ENCODE data around the gene PGBD2.

Gene PGBD2

GRCh38 chr1:248906009-248906752 lies at the start of gene PGBD2:
Gene PGBD2, plus strand, starts transcription at chr1:248906235. Its CDS starts 7,628 bp downstream, at chr1:248913863.
- peaks cover 7% of the 10 kb centered on the region for H3K27me3 ChIP-seq (ENCODE audit: low read depth)
- in situ Hi-C loops (cut with MboI; ENCODE audit: low sequenced_read_pairs): no loop called here
- H3K9me3 ChIP-seq: no peaks in the 10 kb centered on the region
- peak; percentile 89 to 97 for DNase-seq (ENCODE audit: low spot score in 2 of 2)
- H3K36me3 ChIP-seq (replicated peaks): no peaks in the 10 kb centered on the region
- H3K4me1 ChIP-seq: peaks cover 8% of the 10 kb centered on the region
- H3K4me3 ChIP-seq: peak within 1 kb of the TSS; percentile 59

- peaks cover 14% of the 10 kb centered on the region for H3K4me1 ChIP-seq
- H3K27me3 ChIP-seq (ENCODE audit: low read depth): no peaks in the 10 kb centered on the region; the same call in 1 of the 2 replicates
- H3K9me3 ChIP-seq: no peaks in the 10 kb centered on the region
- in situ Hi-C loops (cut with MboI; ENCODE audit: low sequenced_read_pairs): no loop called here
- peaks cover 42% of the 10 kb centered on the region for H3K36me3 ChIP-seq (replicated peaks)
- H3K4me3 ChIP-seq: peak overlapping the region; percentile 47
- no peak for DNase-seq (ENCODE audit: low spot score in 2 of 2)
These were observed 48.8 kb upstream of the PGBD2 start for GRCh38 chr1:248857201-248857600.

- H3K4me3 ChIP-seq: peak overlapping the region; percentile 47
- H3K4me1 ChIP-seq: peaks cover 14% of the 10 kb centered on the region
- H3K9me3 ChIP-seq: no peaks in the 10 kb centered on the region
- no peak for DNase-seq (ENCODE audit: low spot score in 2 of 2)
- no peaks in the 10 kb centered on the region; the same call in 1 of the 2 replicates for H3K27me3 ChIP-seq (ENCODE audit: low read depth)
- in situ Hi-C loops (cut with MboI; ENCODE audit: low sequenced_read_pairs): no loop called here
- peaks cover 37% of the 10 kb centered on the region for H3K36me3 ChIP-seq (replicated peaks)
These were observed 48.3 kb upstream of the PGBD2 start for GRCh38 chr1:248857749-248858095.

GRCh38 chr1:248858096-248858890 lies 47.7 kb upstream of the PGBD2 start:
- peak; percentile 38 to 76 for DNase-seq (ENCODE audit: low spot score in 2 of 2)
- no peaks in the 10 kb centered on the region for H3K9me3 ChIP-seq
- H3K36me3 ChIP-seq (replicated peaks): peaks cover 32% of the 10 kb centered on the region
- H3K4me3 ChIP-seq: peak overlapping the region; percentile 47
- in situ Hi-C loops (cut with MboI; ENCODE audit: low sequenced_read_pairs): no loop called here
- H3K4me1 ChIP-seq: peaks cover 14% of the 10 kb centered on the region
- H3K27me3 ChIP-seq (ENCODE audit: low read depth): no peaks in the 10 kb centered on the region; the same call in 1 of the 2 replicates

GRCh38 chr1:248858891-248859889 lies 46.8 kb upstream of the PGBD2 start, which contains the start of gene ZNF692:
Gene ZNF692, minus strand, starts transcription at chr1:248859085. Its CDS starts 776 bp downstream, at chr1:248858309.
- peaks cover 14% of the 10 kb centered on the region for H3K4me1 ChIP-seq
- DNase-seq (ENCODE audit: low spot score in 2 of 2): peak; percentile 93 to 97
- in situ Hi-C loops (cut with MboI; ENCODE audit: low sequenced_read_pairs): no loop called here
- H3K9me3 ChIP-seq: no peaks in the 10 kb centered on the region
- H3K27me3 ChIP-seq (ENCODE audit: low read depth): no peaks in the 10 kb centered on the region; the same call in 1 of the 2 replicates
- peaks cover 23% of the 10 kb centered on the region for H3K36me3 ChIP-seq (replicated peaks)
- peak within 1 kb of the TSS; percentile 47 for H3K4me3 ChIP-seq

- in situ Hi-C loops (cut with MboI; ENCODE audit: low sequenced_read_pairs): no loop called here
- peaks cover 14% of the 10 kb centered on the region for H3K4me1 ChIP-seq
- peaks cover 14% of the 10 kb centered on the region for H3K36me3 ChIP-seq (replicated peaks)
- no peak overlapping the region for H3K4me3 ChIP-seq
- no peak for DNase-seq (ENCODE audit: low spot score in 2 of 2)
- H3K27me3 ChIP-seq (ENCODE audit: low read depth): no peaks in the 10 kb centered on the region; the same call in 1 of the 2 replicates
- no peaks in the 10 kb centered on the region for H3K9me3 ChIP-seq
These were observed 46.0 kb upstream of the PGBD2 start for GRCh38 chr1:248860007-248860406.

GRCh38 chr1:248861616-248862015 lies 44.4 kb upstream of the PGBD2 start:
- H3K36me3 ChIP-seq (replicated peaks): no peaks in the 10 kb centered on the region
- peaks cover 14% of the 10 kb centered on the region for H3K4me1 ChIP-seq
- in situ Hi-C loops (cut with MboI; ENCODE audit: low sequenced_read_pairs): no loop called here
- DNase-seq (ENCODE audit: low spot score in 2 of 2): no peak
- H3K27me3 ChIP-seq (ENCODE audit: low read depth): no peaks in the 10 kb centered on the region; the same call in 1 of the 2 replicates
- H3K9me3 ChIP-seq: no peaks in the 10 kb centered on the region
- no peak overlapping the region for H3K4me3 ChIP-seq

- no peak for DNase-seq (ENCODE audit: low spot score in 2 of 2)
- in situ Hi-C loops (cut with MboI; ENCODE audit: low sequenced_read_pairs): no loop called here
- Histone ChIP-seq H3K9me3 (no peaks in the 10 kb centered on the region), H3K36me3 (replicated peaks) (no peaks in the 10 kb centered on the region), H3K27me3 (ENCODE audit: low read depth) (no peaks in the 10 kb centered on the region; the same call in 1 of the 2 replicates), H3K4me3 (no peak overlapping the region), H3K4me1 (peaks cover 5% of the 10 kb centered on the region)
These were observed 43.4 kb upstream of the PGBD2 start for GRCh38 chr1:248862695-248862997.

GRCh38 chr1:248862998-248863881 lies 42.8 kb upstream of the PGBD2 start:
- Histone ChIP-seq H3K36me3 (replicated peaks) (no peaks in the 10 kb centered on the region), H3K4me1 (peaks cover 2% of the 10 kb centered on the region; the same call in 1 of the 2 replicates), H3K4me3 (no peak overlapping the region), H3K9me3 (no peaks in the 10 kb centered on the region), H3K27me3 (ENCODE audit: low read depth) (no peaks in the 10 kb centered on the region; the same call in 1 of the 2 replicates)
- DNase-seq (ENCODE audit: low spot score in 2 of 2): peak; percentile 24 to 75
- in situ Hi-C loops (cut with MboI; ENCODE audit: low sequenced_read_pairs): no loop called here

- Histone ChIP-seq H3K9me3 (no peaks in the 10 kb centered on the region), H3K4me3 (no peak overlapping the region), H3K36me3 (replicated peaks) (no peaks in the 10 kb centered on the region), H3K4me1 (peaks cover 3% of the 10 kb centered on the region; the same call in 1 of the 2 replicates), H3K27me3 (ENCODE audit: low read depth) (no peaks in the 10 kb centered on the region)
- in situ Hi-C loops (cut with MboI; ENCODE audit: low sequenced_read_pairs): no loop called here
- DNase-seq (ENCODE audit: low spot score in 2 of 2): no peak
These were observed 34.1 kb upstream of the PGBD2 start for GRCh38 chr1:248871837-248872401.

- in situ Hi-C loops (cut with MboI; ENCODE audit: low sequenced_read_pairs): no loop called here
- peak; percentile 72 to 79 for DNase-seq (ENCODE audit: low spot score in 2 of 2)
- H3K27me3 ChIP-seq (ENCODE audit: low read depth): no peaks in the 10 kb centered on the region
These were observed 33.2 kb upstream of the PGBD2 start for GRCh38 chr1:248872752-248873408.

More at GRCh38 chr1:248872752-248873408, 33.2 kb upstream of the PGBD2 start:
- H3K4me3 ChIP-seq: peak overlapping the region; percentile 54
- no peaks in the 10 kb centered on the region for H3K36me3 ChIP-seq (replicated peaks)
- no peaks in the 10 kb centered on the region for H3K9me3 ChIP-seq
- peaks cover 3% of the 10 kb centered on the region; the same call in 1 of the 2 replicates for H3K4me1 ChIP-seq
